K562 (cell line): Measurements from ENCODE around the gene CDC37. TPM values are rescaled to one million over a fixed set of nuclear protein-coding genes. Genes with fewer than 3 reads are reported as not detected.

Experiments
- ATF2 ChIP-seq: sonication (generic); formaldehyde crosslinking; IDR thresholded peaks from 2 replicates; pipeline ENCODE4 v1.8.1; 2022; ENCODE audit warnings: missing genetic modification reagents
- BMI1 ChIP-seq: fragments of 150-350 bp; IDR thresholded peaks from 2 replicates; pipeline ENCODE4 v1.6.1; 2014; ENCODE audit warnings: low read length
- E2F6 ChIP-seq, 2 experiments: IDR thresholded peaks; 2 replicates each; pipeline ENCODE4 v1.6.1; 2011; ENCODE audit warnings: borderline replicate concordance in 1 of 2, control low read depth in 1 of 2, low read depth in 1 of 2, low read length in 1 of 2, mild to moderate bottlenecking in 1 of 2, mixed read lengths in 1 of 2, moderate library complexity in 1 of 2; ENCODE audit not compliant: insufficient read depth in 1 of 2, insufficient read length in 1 of 2, poor library complexity in 1 of 2, severe bottlenecking in 1 of 2; ENCODE audit errors: extremely low read depth in 1 of 2
- FOXP1 ChIP-seq: sonication (generic); formaldehyde crosslinking; IDR thresholded peaks from 2 replicates; pipeline ENCODE4 v1.8.0; 2022; ENCODE audit warnings: mild to moderate bottlenecking, missing genetic modification reagents
- GABPA ChIP-seq: fragments of 200-800 bp; sonication (Bioruptor generic); conservative IDR thresholded peaks from 2 replicates; pipeline ENCODE4 v1.6.1; 2016; ENCODE audit warnings: low read depth, missing genetic modification characterization, missing compliant biosample characterization
- GABPB1 ChIP-seq: sonication (generic); formaldehyde crosslinking; IDR thresholded peaks from 2 replicates; pipeline ENCODE4 v1.8.0; 2022; ENCODE audit warnings: mild to moderate bottlenecking, missing genetic modification reagents
- KAT8 ChIP-seq: fragments of 450-650 bp; IDR thresholded peaks from 2 replicates; pipeline ENCODE4 v1.6.1; 2016; ENCODE audit warnings: low read depth, mild to moderate bottlenecking
- MGA ChIP-seq: fragments of 450-650 bp; IDR thresholded peaks from 2 replicates; pipeline ENCODE4 v1.6.1; 2016; ENCODE audit warnings: mild to moderate bottlenecking, moderate library complexity
- PHF20 ChIP-seq: fragments of 450-650 bp; IDR thresholded peaks from 2 replicates; pipeline ENCODE4 v1.6.1; 2018; ENCODE audit not compliant: partially characterized antibody
- RFX5 ChIP-seq: IDR thresholded peaks from 2 replicates; pipeline ENCODE4 v1.6.1; 2011; ENCODE audit warnings: low read depth, mild to moderate bottlenecking, improper control_type of control experiment, low read length
- SOX6 ChIP-seq: fragments of 450-650 bp; IDR thresholded peaks from 2 replicates; pipeline ENCODE4 v1.6.1; 2014; ENCODE audit warnings: mild to moderate bottlenecking
- SUPT5H ChIP-seq: fragments of 450-650 bp; IDR thresholded peaks from 2 replicates; pipeline ENCODE4 v1.6.1; 2016
- TRIM24 ChIP-seq, 2 experiments: fragments of 450-650 bp; IDR thresholded peaks; 2 replicates each; pipeline ENCODE4 v1.6.1; 2016
- ZNF174 ChIP-seq: fragments of 250-450 bp; sonication (Bioruptor Pico); IDR thresholded peaks from 2 replicates; pipeline ENCODE4 v1.4.0; 2020; ENCODE audit warnings: mild to moderate bottlenecking
- polyA plus RNA-seq, 8 experiments: library from polyadenylated mRNA; depleted of rRNA in 4 of 8; stranded (reverse) in 5 of 8; unstranded in 3 of 8; fragments of >200 nt; fragmentation: Nextera tagmentation in 2 of 8; fragmentation: Illumina TruSeq in 1 of 8; extraction: Ambion mirVana in 2 of 8; extraction: Trizol in 1 of 8; gene quantifications; 2 replicates each; pipeline versions ENCODE4 v1.2.1 to v1.2.3, GENCODE V29; 2011 to 2014; ENCODE audit warnings: inconsistent platforms in 1 of 8, missing spikeins in 1 of 8
- total RNA-seq, 7 experiments: library from RNA; depleted of rRNA in 6 of 7; stranded (reverse); fragments of >200 nt in 6 of 7; fragmentation: Illumina TruSeq in 2 of 7; extraction: Trizol in 2 of 7; gene quantifications; 2 replicates each; pipeline versions ENCODE4 v1.2.1 to v1.2.3, GENCODE V29; 2011 to 2021; ENCODE audit warnings: low replicate concordance in 1 of 7

Gene CDC37
- total and polyA plus RNA-seq, 9 of the 15 experiments (the other 6 are each of a cell fraction or from before 2014, with no cell fraction given): 6.6 to 538 (median 227) TPM

GRCh38 chr19:10416380-10417257 lies 13.3 kb upstream of the CDC37 start (continued):
- TF ChIP-seq MGA: peak; percentile 78; the same call in 1 of the 2 replicates
- TF ChIP-seq E2F6 (IDR thresholded peaks at IDR 0.05; ENCODE audit: borderline replicate concordance in 1 of 2, extremely low read depth in 1 of 2, insufficient read depth in 1 of 2, insufficient read length in 1 of 2, low read depth in 1 of 2, low read length in 1 of 2, poor library complexity in 1 of 2, severe bottlenecking in 1 of 2): peak in 1 of 2 experiments; percentile 71
- peak; percentile 86; the same call in 1 of the 2 replicates for TF ChIP-seq FOXP1
- TF ChIP-seq RFX5: peak; percentile 84
- peak; percentile 97 for TF ChIP-seq BMI1
- TF ChIP-seq GABPB1 (CRISPR knock-in tag): peak; percentile 95
- peak; percentile 62 for TF ChIP-seq SOX6
- no peak for TF ChIP-seq ZNF174 (CRISPR knock-in tag)
- peak; percentile 68 for TF ChIP-seq GABPA (tag)
- TF ChIP-seq TRIM24 (IDR thresholded peaks at IDR 0.05): peak in 1 of 2 experiments; percentile 51; a peak in 1 of 4 replicates
- TF ChIP-seq ATF2 (CRISPR knock-in tag): peak; percentile 91; the same call in 1 of the 2 replicates
- TF ChIP-seq KAT8: no peak
- TF ChIP-seq PHF20: no peak
- peak; percentile 56 for TF ChIP-seq SUPT5H
